Panc1 (cell line): ENCODE measurements around the gene KCNQ4. TPM values are rescaled to one million over a fixed set of nuclear protein-coding genes. Genes with fewer than 3 reads are reported as not detected.

Experiments used
- ATAC-seq: fragments of 200-7000 bp; cut with Tn5 transposase; 2 replicates; pipeline ENCODE4 v1.9.1; 2020; ENCODE audit warnings: mild to moderate bottlenecking, moderate library complexity
- BruUV-seq: library from RNA; stranded (reverse); fragments of 400-500 nt; replicated peaks from 2 replicates; lab custom pipeline; 2021; lab: Mats Ljungman, UMichigan
- CTCF ChIA-PET: fragments of 300-600 bp; sonication (Branson Sonifier 250); formaldehyde crosslinking; loops from one replicate; lab custom pipeline; 2022; ENCODE audit warnings: antibody characterized with exemption; lab: Charles Lee
- POLR2A ChIA-PET: fragments of 300-600 bp; sonication (Branson Sonifier 250); formaldehyde crosslinking; loops from one replicate; lab custom pipeline; 2022; ENCODE audit warnings: antibody characterized with exemption; lab: Charles Lee
- DNase-seq: peaks from one replicate; pipeline ENCODE4 v3.0.0-alpha.2; 2010; ENCODE audit warnings: low read depth, low spot score
- H3K27ac ChIP-seq: 2 replicates; pipeline ENCODE4 v1.5.1; 2011; ENCODE audit warnings: mild to moderate bottlenecking, low read length, inconsistent platforms
- H3K27me3 ChIP-seq: fragments of 200-500 bp; sonication (Bioruptor generic); 2 replicates; pipeline ENCODE4 v1.6.0; 2014; ENCODE audit warnings: low read length, inconsistent platforms; ENCODE audit not compliant: control insufficient read depth, insufficient read depth
- H3K36me3 ChIP-seq: fragments of 200-500 bp; sonication (Bioruptor generic); 2 replicates; pipeline ENCODE4 v1.5.1; 2014; ENCODE audit warnings: inconsistent platforms, mild to moderate bottlenecking, low read length, moderate library complexity; ENCODE audit not compliant: control insufficient read depth, insufficient read depth
- H3K4me1 ChIP-seq: 2 replicates; pipeline ENCODE4 v1.5.1; 2011; ENCODE audit warnings: inconsistent platforms, mild to moderate bottlenecking, low read length, moderate library complexity; ENCODE audit not compliant: control insufficient read depth, insufficient read depth
- H3K4me3 ChIP-seq, 2 experiments: 2 replicates each; pipeline ENCODE4 v1.5.1; 2011 to 2012; ENCODE audit warnings: low read depth in 2 of 2, low read length in 2 of 2, mild to moderate bottlenecking in 2 of 2, inconsistent platforms in 1 of 2, moderate library complexity in 1 of 2
- H3K9me3 ChIP-seq: fragments of 200-500 bp; sonication (Bioruptor generic); 2 replicates; pipeline ENCODE4 v1.5.1; 2014; ENCODE audit warnings: low read depth, mild to moderate bottlenecking, inconsistent platforms, low read length, moderate library complexity; ENCODE audit not compliant: control insufficient read depth, insufficient read depth
- CTCF ChIP-seq: fragments of 450-650 bp; IDR thresholded peaks from 2 replicates; pipeline ENCODE4 v1.5.1; 2017; ENCODE audit warnings: mild to moderate bottlenecking
- POLR2AphosphoS5 ChIP-seq: IDR thresholded peaks from 2 replicates; pipeline ENCODE4 v1.6.1; 2012; ENCODE audit warnings: mild to moderate bottlenecking, low read depth, low read length, moderate library complexity
- SIN3A ChIP-seq: IDR thresholded peaks from 2 replicates; pipeline ENCODE4 v1.6.1; 2012; ENCODE audit warnings: low read depth, mild to moderate bottlenecking, low read length, moderate library complexity, borderline replicate concordance; ENCODE audit not compliant: insufficient read depth
- TCF7L2 ChIP-seq: IDR thresholded peaks from 2 replicates; pipeline ENCODE4 v1.6.1; 2011; ENCODE audit warnings: mild to moderate bottlenecking, low read depth, low read length, inconsistent platforms
- in situ Hi-C: cut with HindIII; loops from 2 replicates; pipeline ENCODE4 v1.10.0; 2016; ENCODE audit warnings: low sequenced_read_pairs, low pct_unique_long_range_greater_than_20kb
- intact Hi-C: fragments of 100-400 bp; cut with micrococcal nuclease; formaldehyde crosslinking; loops from one replicate; pipeline ENCODE4 v1.10.0; 2022; ENCODE audit not compliant: unreplicated experiment
- total RNA-seq: library from RNA; stranded (reverse); gene quantifications from one replicate; pipeline ENCODE4 v1.2.1, GENCODE V29; 2021; ENCODE audit not compliant: unreplicated experiment
- TF ChIP-seq, protein P1 (sequence below), 2 experiments: IDR thresholded peaks; 2 replicates each; pipeline ENCODE4 v1.6.1; 2011 to 2012; ENCODE audit warnings: low read depth in 2 of 2, control low read depth in 1 of 2, low read length in 1 of 2, mild to moderate bottlenecking in 1 of 2, moderate library complexity in 1 of 2; ENCODE audit not compliant: insufficient read depth in 1 of 2

KCNQ4 gene
- total RNA-seq, 1 experiment from 2014 or later, result 2.6 TPM

- POLR2A ChIA-PET, result no interaction called here
Measured at GRCh38 chr1:40742363-40743061, 41.1 kb upstream of the KCNQ4 start.

GRCh38 chr1:40743452-40743851 is 40.1 kb upstream of the KCNQ4 start:
- peaks cover 15% of the 10 kb centered on the region for H3K36me3 ChIP-seq
- intact Hi-C loops, result no loop called here
- CTCF ChIA-PET, result no interaction called here
- TF ChIP-seq CTCF (no peak), TCF7L2 (no peak), SIN3A (no peak), POLR2AphosphoS5 (no peak)
- TF ChIP-seq, protein P1, sequence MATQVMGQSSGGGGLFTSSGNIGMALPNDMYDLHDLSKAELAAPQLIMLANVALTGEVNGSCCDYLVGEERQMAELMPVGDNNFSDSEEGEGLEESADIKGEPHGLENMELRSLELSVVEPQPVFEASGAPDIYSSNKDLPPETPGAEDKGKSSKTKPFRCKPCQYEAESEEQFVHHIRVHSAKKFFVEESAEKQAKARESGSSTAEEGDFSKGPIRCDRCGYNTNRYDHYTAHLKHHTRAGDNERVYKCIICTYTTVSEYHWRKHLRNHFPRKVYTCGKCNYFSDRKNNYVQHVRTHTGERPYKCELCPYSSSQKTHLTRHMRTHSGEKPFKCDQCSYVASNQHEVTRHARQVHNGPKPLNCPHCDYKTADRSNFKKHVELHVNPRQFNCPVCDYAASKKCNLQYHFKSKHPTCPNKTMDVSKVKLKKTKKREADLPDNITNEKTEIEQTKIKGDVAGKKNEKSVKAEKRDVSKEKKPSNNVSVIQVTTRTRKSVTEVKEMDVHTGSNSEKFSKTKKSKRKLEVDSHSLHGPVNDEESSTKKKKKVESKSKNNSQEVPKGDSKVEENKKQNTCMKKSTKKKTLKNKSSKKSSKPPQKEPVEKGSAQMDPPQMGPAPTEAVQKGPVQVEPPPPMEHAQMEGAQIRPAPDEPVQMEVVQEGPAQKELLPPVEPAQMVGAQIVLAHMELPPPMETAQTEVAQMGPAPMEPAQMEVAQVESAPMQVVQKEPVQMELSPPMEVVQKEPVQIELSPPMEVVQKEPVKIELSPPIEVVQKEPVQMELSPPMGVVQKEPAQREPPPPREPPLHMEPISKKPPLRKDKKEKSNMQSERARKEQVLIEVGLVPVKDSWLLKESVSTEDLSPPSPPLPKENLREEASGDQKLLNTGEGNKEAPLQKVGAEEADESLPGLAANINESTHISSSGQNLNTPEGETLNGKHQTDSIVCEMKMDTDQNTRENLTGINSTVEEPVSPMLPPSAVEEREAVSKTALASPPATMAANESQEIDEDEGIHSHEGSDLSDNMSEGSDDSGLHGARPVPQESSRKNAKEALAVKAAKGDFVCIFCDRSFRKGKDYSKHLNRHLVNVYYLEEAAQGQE (IDR thresholded peaks at IDR 0.05; ENCODE audit: insufficient read depth in 1 of 2, low read depth in 2 of 2, low read length in 1 of 2), result no peak
- DNase-seq (no peak), ATAC-seq (no peak)
- no peak overlapping the region for H3K27ac ChIP-seq
- H3K9me3 ChIP-seq, result no peaks in the 10 kb centered on the region
- peaks cover 2% of the 10 kb centered on the region; the same call in 1 of the 2 replicates for H3K4me1 ChIP-seq
- POLR2A ChIA-PET, result no interaction called here
- BruUV-seq, result no TSS peak
- H3K27me3 ChIP-seq, result no peaks in the 10 kb centered on the region
- in situ Hi-C loops, result no loop called here
- H3K4me3 ChIP-seq, result no peak overlapping the region

More at GRCh38 chr1:40742363-40743061, 41.1 kb upstream of the KCNQ4 start:
- peaks cover 12% of the 10 kb centered on the region for H3K36me3 ChIP-seq
- intact Hi-C loops, result no loop called here
- no peak overlapping the region for H3K4me3 ChIP-seq
- TF ChIP-seq POLR2AphosphoS5, result no peak
- TF ChIP-seq SIN3A, result no peak
- TF ChIP-seq CTCF, result no peak
- TF ChIP-seq TCF7L2, result no peak
- no peak for ATAC-seq
- CTCF ChIA-PET, result no interaction called here
- in situ Hi-C loops, result no loop called here
- H3K9me3 ChIP-seq, result no peaks in the 10 kb centered on the region
- peaks cover 2% of the 10 kb centered on the region; the same call in 1 of the 2 replicates for H3K4me1 ChIP-seq
- no peak overlapping the region for H3K27ac ChIP-seq
- no peak for DNase-seq
- no peaks in the 10 kb centered on the region for H3K27me3 ChIP-seq
- BruUV-seq, result no TSS peak
